AG10803 (cell line): Measurements from ENCODE around the gene CTSE.
"Not testable (repeated sequence)": the region's sequence is repeated elsewhere in the genome, so short reads cannot be mapped to it uniquely, and the experiment has no call there.

Source experiments
- DNase-seq: peaks from one replicate; pipeline ENCODE4 v3.0.0; 2010; ENCODE audit warnings: low read depth
- H3K4me3 ChIP-seq: 2 replicates; pipeline ENCODE4 v1.5.1; 2011; ENCODE audit warnings: mild to moderate bottlenecking, low read length, control low read depth
- CTCF ChIP-seq: conservative IDR thresholded peaks from 2 replicates; pipeline ENCODE4 v1.5.1; 2011; ENCODE audit warnings: mild to moderate bottlenecking, low read length, control low read depth, inconsistent platforms

CTSE gene

GRCh38 chr1:206062464-206062863, 38.8 kb upstream of the CTSE start:
- TF ChIP-seq CTCF, result no peak
- H3K4me3 ChIP-seq, result no peak overlapping the region

DNA sequence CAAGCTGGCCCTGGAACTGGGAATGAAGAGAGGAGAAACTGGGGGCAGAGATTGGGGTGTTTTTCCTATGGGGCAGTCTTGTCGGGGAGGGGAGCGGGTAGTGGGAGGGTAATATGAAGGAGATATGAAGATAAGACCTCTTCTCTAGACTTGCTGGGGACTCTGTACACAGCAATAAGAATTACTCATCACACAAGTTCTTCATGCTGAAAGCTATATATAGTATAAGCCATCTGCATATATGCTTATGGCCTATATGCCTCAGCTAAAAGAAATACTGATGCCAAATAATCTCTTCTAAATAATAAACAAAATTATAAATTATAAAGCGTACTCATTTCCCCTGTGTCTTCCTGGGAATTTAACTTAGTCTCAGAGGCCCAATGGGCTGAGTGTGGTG, 37.1 kb upstream of the CTSE start:
- DNase-seq, result no peak
- H3K4me3 ChIP-seq, result no peak overlapping the region
- no peak for TF ChIP-seq CTCF

More at GRCh38 chr1:206062464-206062863, 38.8 kb upstream of the CTSE start:
- DNase-seq, result no peak

- TF ChIP-seq CTCF, result no peak
- H3K4me3 ChIP-seq, result no peak overlapping the region
- DNase-seq, result no peak
Observed at GRCh38 chr1:206059355-206059915, 35.7 kb upstream of the CTSE start.

GRCh38 chr1:206058927-206059292, 35.2 kb upstream of the CTSE start:
- no peak overlapping the region for H3K4me3 ChIP-seq
- no peak for DNase-seq
- TF ChIP-seq CTCF, result no peak

DNA sequence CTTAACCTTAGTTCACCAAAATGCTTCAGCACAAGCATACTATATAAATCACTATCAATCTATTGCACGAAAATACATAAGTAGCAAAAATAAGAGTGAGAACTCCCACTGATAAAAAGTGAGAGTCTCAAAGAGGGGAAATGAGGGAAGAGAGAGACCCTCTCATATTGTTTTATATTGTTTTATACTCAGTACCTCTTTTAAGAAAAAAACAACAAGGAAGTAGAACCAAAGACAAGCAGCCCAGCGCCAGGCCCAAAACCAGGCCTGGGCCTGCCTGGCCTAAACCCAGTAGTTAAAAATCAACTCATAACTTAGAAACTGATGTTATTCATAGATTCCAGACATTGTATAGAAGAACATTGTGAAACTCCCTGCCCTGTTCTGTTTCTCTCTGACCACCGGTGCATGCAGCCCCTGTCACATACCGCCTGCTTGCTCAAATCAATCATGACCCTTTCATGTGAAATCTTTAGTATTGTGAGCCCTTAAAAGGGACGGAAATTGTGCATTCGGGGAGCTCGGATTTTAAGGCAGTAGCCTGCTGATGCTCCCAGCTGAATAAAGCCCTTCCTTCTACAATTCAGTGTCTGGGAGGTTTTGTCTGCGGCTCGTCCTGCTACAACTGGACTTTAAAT, 34.7 kb upstream of the CTSE start:
- not testable (repeated sequence) for H3K4me3 ChIP-seq, DNase-seq

- not testable (repeated sequence) for DNase-seq, H3K4me3 ChIP-seq
Observed at GRCh38 chr1:206055639-206056323, 32.1 kb upstream of the CTSE start.

DNA sequence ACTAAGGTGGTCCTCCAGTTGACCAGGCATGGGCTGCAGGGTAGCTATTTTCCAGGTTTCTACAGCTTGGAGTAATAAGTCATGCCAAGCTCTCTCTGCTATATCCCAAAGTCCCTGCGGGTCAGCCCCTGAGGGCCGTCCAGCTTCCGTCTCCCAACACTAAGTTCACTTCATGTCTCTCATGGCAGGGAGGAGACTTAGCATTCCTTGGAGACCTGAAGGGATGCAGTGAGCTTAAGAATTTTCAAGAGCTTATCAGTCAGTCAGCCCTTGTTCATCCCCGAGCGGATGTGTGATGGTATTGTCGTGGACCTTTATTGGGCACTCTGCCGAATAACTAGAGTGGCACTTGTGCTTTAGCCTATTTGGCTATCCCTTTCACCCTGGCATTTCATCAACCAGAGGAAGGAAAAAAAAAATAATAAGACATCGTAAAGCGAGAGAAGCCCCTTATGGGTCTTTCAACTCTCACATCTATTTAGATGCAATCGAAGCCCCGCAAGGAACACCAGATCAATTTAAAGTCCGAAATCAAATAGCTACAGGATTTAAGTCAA, 31.5 kb upstream of the CTSE start:
- H3K4me3 ChIP-seq, DNase-seq: not testable (repeated sequence)

DNA sequence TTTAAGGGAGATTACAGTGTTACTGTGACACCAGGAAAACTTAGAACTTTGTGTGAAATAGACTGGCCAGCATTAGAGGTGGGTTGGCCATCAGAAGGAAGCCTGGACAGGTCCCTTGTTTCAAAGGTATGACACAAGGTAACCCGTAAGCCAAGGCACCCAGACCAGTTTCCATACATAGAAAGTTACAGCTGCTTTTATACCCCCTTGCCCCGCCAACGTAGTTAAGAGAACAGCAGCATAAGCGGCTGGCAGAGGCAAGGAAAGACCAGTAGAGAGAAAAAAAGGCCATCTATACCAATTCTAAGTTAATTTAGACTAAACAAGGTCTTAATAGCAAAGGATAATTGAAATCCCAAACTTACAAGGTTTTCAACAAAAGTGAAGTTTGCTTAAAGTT, 29.9 kb upstream of the CTSE start:
- DNase-seq, H3K4me3 ChIP-seq: not testable (repeated sequence)

- not testable (repeated sequence) for DNase-seq, H3K4me3 ChIP-seq
Observed at GRCh38 chr1:206052919-206053610, 29.4 kb upstream of the CTSE start, which contains the start of gene RHEX. Gene RHEX, plus strand, starts transcription at chr1:206053173. Its CDS starts 44,656 bp downstream, at chr1:206097829.

GRCh38 chr1:206052231-206052865, 28.7 kb upstream of the CTSE start:
- H3K4me3 ChIP-seq, DNase-seq: not testable (repeated sequence)
